Cardiac muscle cell (in vitro differentiated cells and primary cell): ENCODE results near the gene IWS1. TPM values are rescaled to one million over a fixed set of nuclear protein-coding genes. Genes with fewer than 3 reads are reported as not detected.
A peak's percentile ranks its signal among the peaks of the same experiment; 100 is the strongest.

Source experiments
- DNase-seq, 2 donors: peaks; one replicate each; pipeline versions ENCODE4 v3.0.0 to v3.0.0-alpha.2; 2010 to 2017; ENCODE audit warnings: low read depth in 1 of 2, low spot score in 1 of 2
- H3K27ac ChIP-seq: fragments of 200-600 bp; sonication (generic); 2 replicates; pipeline ENCODE4 v1.5.1; 2016
- H3K27me3 ChIP-seq: fragments of 200-600 bp; sonication (generic); 2 replicates; pipeline ENCODE4 v1.6.0; 2016; ENCODE audit warnings: control low read depth
- H3K36me3 ChIP-seq: fragments of 200-600 bp; sonication (generic); 2 replicates; pipeline ENCODE4 v1.5.1; 2016; ENCODE audit warnings: control low read depth
- H3K4me1 ChIP-seq: fragments of 200-600 bp; sonication (generic); 2 replicates; pipeline ENCODE4 v1.8.1; 2017; ENCODE audit warnings: low read depth, mild to moderate bottlenecking, mixed run types
- H3K4me3 ChIP-seq: fragments of 200-600 bp; sonication (generic); 2 replicates; pipeline ENCODE4 v1.5.1; 2016; ENCODE audit warnings: mild to moderate bottlenecking
- H3K9me3 ChIP-seq: fragments of 200-600 bp; sonication (generic); 2 replicates; pipeline ENCODE4 v1.5.1; 2017; ENCODE audit warnings: low read depth, mild to moderate bottlenecking, control low read depth
- CTCF ChIP-seq: IDR thresholded peaks from 2 replicates; pipeline ENCODE4 v1.5.1; 2012; ENCODE audit warnings: low read depth, mild to moderate bottlenecking, low read length
- polyA plus RNA-seq: library from polyadenylated mRNA; unstranded; fragments of >200 nt; fragmentation: Nextera tagmentation; extraction: Ambion mirVana; gene quantifications from 2 replicates; pipeline ENCODE4 v1.2.1, GENCODE V29; 2016
- total RNA-seq: library from RNA; depleted of rRNA; stranded (reverse); fragments of >200 nt; gene quantifications from 2 replicates; pipeline ENCODE4 v1.2.3, GENCODE V29; 2016

IWS1 gene
- total and polyA plus RNA-seq, 2 experiments from 2014 or later, result 52.4 to 55.6 TPM

- Histone ChIP-seq H3K4me3 (no peak overlapping the region), H3K27me3 (no peaks in the 10 kb centered on the region), H3K27ac (peak overlapping the region; percentile 48), H3K9me3 (no peaks in the 10 kb centered on the region), H3K4me1 (peaks cover 5% of the 10 kb centered on the region), H3K36me3 (no peaks in the 10 kb centered on the region)
- no peak for TF ChIP-seq CTCF
- DNase-seq, result peak in 1 of 2 donors; percentile 67
Measured at GRCh38 chr2:127451981-127452380, 74.3 kb downstream of the IWS1 start.

- H3K27me3 ChIP-seq, result no peaks in the 10 kb centered on the region
- H3K4me3 ChIP-seq, result no peak overlapping the region
- H3K36me3 ChIP-seq, result no peaks in the 10 kb centered on the region
- peaks cover 5% of the 10 kb centered on the region for H3K4me1 ChIP-seq
- TF ChIP-seq CTCF, result no peak
- DNase-seq, result no peak
- H3K9me3 ChIP-seq, result no peaks in the 10 kb centered on the region
- no peak overlapping the region for H3K27ac ChIP-seq
Measured at GRCh38 chr2:127449898-127450297, 76.4 kb downstream of the IWS1 start.

- H3K36me3 ChIP-seq, result no peaks in the 10 kb centered on the region
- peaks cover 5% of the 10 kb centered on the region for H3K4me1 ChIP-seq
- H3K27ac ChIP-seq, result no peak overlapping the region
- no peaks in the 10 kb centered on the region for H3K9me3 ChIP-seq
- DNase-seq, result no peak
- H3K27me3 ChIP-seq, result no peaks in the 10 kb centered on the region
- TF ChIP-seq CTCF, result no peak
- no peak overlapping the region for H3K4me3 ChIP-seq
Measured at GRCh38 chr2:127449414-127449813, 76.9 kb downstream of the IWS1 start.

- Histone ChIP-seq H3K27ac (no peak overlapping the region), H3K9me3 (no peaks in the 10 kb centered on the region), H3K27me3 (no peaks in the 10 kb centered on the region), H3K36me3 (no peaks in the 10 kb centered on the region), H3K4me3 (no peak overlapping the region), H3K4me1 (no peaks in the 10 kb centered on the region)
- DNase-seq, result no peak
- no peak for TF ChIP-seq CTCF
Measured at GRCh38 chr2:127448526-127448925, 77.8 kb downstream of the IWS1 start.

- Histone ChIP-seq H3K9me3 (no peaks in the 10 kb centered on the region), H3K27ac (no peak overlapping the region), H3K4me1 (no peaks in the 10 kb centered on the region), H3K4me3 (no peak overlapping the region), H3K27me3 (no peaks in the 10 kb centered on the region), H3K36me3 (no peaks in the 10 kb centered on the region)
- TF ChIP-seq CTCF, result no peak
- no peak for DNase-seq
Measured at GRCh38 chr2:127439343-127439742, 86.9 kb downstream of the IWS1 start.
